Activated naive CD8-positive, alpha-beta T cell treated with anti-CD3 and anti-CD28 coated beads, Interleukin-2, amount 10 ng/mL, durations not matched to agents 7 days and 5 days (primary cell): ENCODE data around the gene LRRC45. TPM values are rescaled to one million over a fixed set of nuclear protein-coding genes. Genes with fewer than 3 reads are reported as not detected.
"Not testable (repeated sequence)": the region's sequence is repeated elsewhere in the genome, so short reads cannot be mapped to it uniquely, and the experiment has no call there.

Experiments
- ATAC-seq: fragments of 150-1000 bp; cut with Tn5 transposase; one replicate; pipeline ENCODE4 v1.10.0; 2021; ENCODE audit warnings: low read depth, moderate library complexity
- POLR2A ChIA-PET: fragments of 350-600 bp; sonication (Branson Sonifier 250); formaldehyde crosslinking; loops from one replicate; lab custom pipeline; 2021; ENCODE audit warnings: antibody characterized with exemption; lab: Charles Lee
- DNase-seq: peaks from one replicate; pipeline ENCODE4 v3.0.0; 2021
- H3K27ac Mint-ChIP-seq: one replicate; pipeline ENCODE4 v1.8.0; 2022; ENCODE audit warnings: mild to moderate bottlenecking, mixed read lengths
- H3K27me3 Mint-ChIP-seq: one replicate; pipeline ENCODE4 v1.8.0; 2022; ENCODE audit warnings: mild to moderate bottlenecking, moderate library complexity, mixed read lengths
- H3K36me3 Mint-ChIP-seq: one replicate; pipeline ENCODE4 v1.8.0; 2021; ENCODE audit warnings: mild to moderate bottlenecking, mixed read lengths
- H3K4me1 Mint-ChIP-seq: one replicate; pipeline ENCODE4 v1.8.0; 2021; ENCODE audit warnings: mixed read lengths
- H3K4me3 Mint-ChIP-seq: one replicate; pipeline ENCODE4 v1.8.0; 2022; ENCODE audit warnings: mild to moderate bottlenecking, moderate library complexity, mixed read lengths
- H3K9me3 Mint-ChIP-seq: one replicate; pipeline ENCODE4 v1.8.0; 2021; ENCODE audit warnings: mixed read lengths
- total RNA-seq, 2 experiments: library from RNA; stranded (reverse); gene quantifications; one replicate each; pipeline ENCODE4 v1.2.3, GENCODE V29; 2021

The LRRC45 gene
- 10 to 100 TPM; 41.6 to 45.1 TPM for total RNA-seq

DNA sequence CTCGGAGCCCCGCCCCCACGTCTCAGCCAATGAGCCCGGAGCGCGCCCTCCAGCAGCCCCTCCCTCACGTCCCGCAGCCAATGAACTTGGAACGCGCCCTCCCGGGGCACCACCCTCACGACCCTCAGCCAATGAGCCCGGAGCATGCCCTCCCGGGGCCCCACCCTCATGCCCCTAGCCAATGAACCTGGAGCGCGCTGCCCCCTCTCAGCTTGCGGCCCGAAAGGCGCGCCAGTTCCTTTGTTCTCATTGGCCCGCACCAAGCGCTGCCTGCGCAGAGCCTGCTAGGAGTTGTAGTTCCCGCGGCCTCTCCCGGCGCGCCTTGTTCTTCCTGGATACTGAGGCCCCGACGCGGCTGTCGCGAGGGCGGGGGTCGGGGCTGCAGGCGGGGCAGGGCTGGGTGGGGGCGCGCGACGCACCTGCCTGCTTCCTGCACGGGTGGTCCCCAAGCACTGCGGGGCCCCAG is at the start of gene LRRC45:
Gene LRRC45 (plus strand): TSS at position 325 of the 466 bp plus-strand sequence. CDS start 339 bp downstream, outside the sequence.
- Mint-ChIP-seq H3K27me3 (no peaks in the 10 kb centered on the region), H3K9me3 (no peaks in the 10 kb centered on the region), H3K36me3 (no peaks in the 10 kb centered on the region), H3K4me1 (peaks cover 19% of the 10 kb centered on the region), H3K27ac (peak within 1 kb of the TSS; percentile 72), H3K4me3 (peak within 1 kb of the TSS; percentile 86)
- POLR2A ChIA-PET: interaction anchor here (0.7 to 5.7 kb wide), 15 partner anchors 8 to 206 kb away, joined by 3 to 39 read pairs (median 4); partner anchors contain the start of genes ANAPC11, ASPSCR1, DCXR and FASN
- ATAC-seq: peak; percentile 94
- DNase-seq: peak; percentile 100

DNA sequence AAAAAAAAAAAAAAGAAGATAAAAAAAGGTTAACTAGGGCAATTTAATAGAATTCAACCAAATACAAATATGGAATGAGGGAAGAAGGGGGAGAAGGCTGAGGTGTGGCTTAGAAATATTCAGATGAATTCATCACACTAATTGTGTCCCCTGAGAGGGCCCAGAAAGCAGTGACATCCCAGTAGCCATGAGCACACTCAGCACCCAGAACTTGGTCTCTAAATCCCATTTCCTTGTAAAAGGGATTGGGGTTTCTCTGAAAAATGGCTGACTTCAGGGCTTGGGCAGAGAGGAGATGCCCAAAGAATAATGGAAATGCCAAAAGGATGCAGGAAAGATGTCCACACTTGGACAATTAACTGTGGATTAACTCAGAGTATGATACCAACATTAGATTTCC is 49.7 kb upstream of the LRRC45 start:
- Mint-ChIP-seq H3K27ac (no peak overlapping the region), H3K9me3 (no peaks in the 10 kb centered on the region), H3K27me3 (peaks cover 9% of the 10 kb centered on the region), H3K36me3 (peaks cover 3% of the 10 kb centered on the region), H3K4me3 (no peak overlapping the region), H3K4me1 (peaks cover 12% of the 10 kb centered on the region)
- POLR2A ChIA-PET: no interaction called here
- DNase-seq: no peak
- ATAC-seq: no peak

DNA sequence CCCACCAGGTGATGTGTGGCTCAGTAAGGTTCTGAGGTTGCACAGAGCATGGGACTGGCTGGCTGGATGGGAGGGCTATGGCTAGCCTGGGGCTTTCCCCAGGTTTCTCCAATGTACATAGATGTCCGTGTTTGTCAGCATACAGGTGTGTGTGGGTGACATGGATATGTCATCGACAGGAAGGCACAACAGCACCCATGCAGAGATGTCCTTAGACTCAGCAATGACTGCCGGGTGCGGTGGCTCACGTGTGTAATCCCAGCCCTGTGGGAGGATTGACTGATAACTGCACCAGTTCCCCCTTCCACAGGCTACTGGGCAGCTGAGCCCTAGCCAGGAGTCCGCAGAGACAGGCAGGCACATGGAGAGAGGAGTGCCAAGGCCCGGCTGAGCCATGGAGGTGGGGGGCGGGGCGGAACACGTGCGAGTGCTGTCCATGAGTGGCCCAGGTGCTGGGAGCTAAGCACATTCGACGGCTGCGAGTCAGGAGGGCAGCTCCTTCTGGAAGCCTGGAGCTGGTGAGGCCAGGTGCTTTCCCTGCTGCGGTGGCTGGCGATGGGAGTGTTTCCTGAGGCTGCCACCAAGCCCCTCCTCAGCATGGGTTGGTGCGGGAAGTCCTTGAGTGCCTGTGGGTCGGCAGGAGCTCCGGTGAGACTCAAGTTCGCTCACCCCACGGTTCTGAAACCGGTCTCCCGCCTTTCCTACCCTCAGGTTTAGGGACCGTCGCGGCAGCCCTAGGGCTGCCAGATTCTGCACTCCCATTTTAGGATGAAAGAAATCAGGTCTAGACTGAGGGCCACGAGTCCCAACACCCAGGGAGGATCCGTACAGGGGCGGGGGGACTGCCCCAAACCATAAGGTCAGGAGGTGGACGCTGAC is 46.5 kb upstream of the LRRC45 start:
- Mint-ChIP-seq H3K27me3 (peaks cover 13% of the 10 kb centered on the region), H3K4me1 (peaks cover 28% of the 10 kb centered on the region), H3K27ac (peak overlapping the region; percentile 99), H3K9me3 (no peaks in the 10 kb centered on the region), H3K4me3 (peak overlapping the region; percentile 97), H3K36me3 (peaks cover 11% of the 10 kb centered on the region)
- peak; percentile 22 for ATAC-seq
- DNase-seq: peak; percentile 52
- POLR2A ChIA-PET: interaction anchor here (1.2 to 3.0 kb wide), 2 partner anchors 9 to 46 kb away, joined by 7 to 31 read pairs; partner anchors contain the start of genes CENPX and LRRC45

DNA sequence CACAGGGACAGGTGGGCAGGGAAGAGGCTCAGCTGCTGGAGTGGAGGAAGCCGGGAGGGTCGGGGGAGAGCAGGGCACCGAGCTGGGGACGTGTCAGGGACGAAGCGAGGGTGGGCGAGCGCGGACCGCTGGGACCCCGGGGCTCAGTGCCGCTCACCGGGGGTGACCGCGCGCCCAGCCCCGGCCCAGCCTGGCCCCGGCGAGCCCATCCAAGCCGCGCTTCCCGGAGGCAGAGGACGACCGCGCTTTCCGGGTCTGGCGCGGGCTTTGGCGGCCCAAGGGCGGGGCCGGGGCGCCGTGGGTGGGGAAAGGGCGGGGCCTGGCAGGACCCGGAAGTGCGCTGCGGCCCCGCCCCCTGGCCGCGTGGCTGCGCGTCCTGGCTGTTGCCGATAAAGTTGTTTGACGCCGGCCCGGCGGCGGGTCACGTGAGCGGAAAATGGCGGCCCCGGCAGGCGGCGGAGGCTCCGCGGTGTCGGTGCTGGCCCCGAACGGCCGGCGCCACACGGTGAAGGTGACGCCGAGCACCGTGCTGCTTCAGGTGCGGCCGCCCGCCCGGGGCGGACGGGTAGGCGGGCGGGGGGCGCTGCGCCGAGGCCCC is 45.8 kb upstream of the LRRC45 start, which contains the start of gene ASPSCR1:
Gene ASPSCR1 (plus strand): TSS at position 419 of the 598 bp plus-strand sequence. CDS start 18 bp downstream, at position 437.
- H3K4me3 Mint-ChIP-seq: peak within 1 kb of the TSS; percentile 97
- H3K27me3 Mint-ChIP-seq: peaks cover 10% of the 10 kb centered on the region
- peaks cover 11% of the 10 kb centered on the region for H3K36me3 Mint-ChIP-seq
- no peaks in the 10 kb centered on the region for H3K9me3 Mint-ChIP-seq
- DNase-seq (peak; percentile 98), ATAC-seq (peak; percentile 72)
- H3K4me1 Mint-ChIP-seq: peaks cover 28% of the 10 kb centered on the region
- POLR2A ChIA-PET: interaction anchor here (1.0 to 3.0 kb wide), 3 partner anchors 9 to 46 kb away, joined by 3 to 31 read pairs (median 7); partner anchors contain the start of genes CENPX and LRRC45
- peak within 1 kb of the TSS; percentile 99 for H3K27ac Mint-ChIP-seq

DNA sequence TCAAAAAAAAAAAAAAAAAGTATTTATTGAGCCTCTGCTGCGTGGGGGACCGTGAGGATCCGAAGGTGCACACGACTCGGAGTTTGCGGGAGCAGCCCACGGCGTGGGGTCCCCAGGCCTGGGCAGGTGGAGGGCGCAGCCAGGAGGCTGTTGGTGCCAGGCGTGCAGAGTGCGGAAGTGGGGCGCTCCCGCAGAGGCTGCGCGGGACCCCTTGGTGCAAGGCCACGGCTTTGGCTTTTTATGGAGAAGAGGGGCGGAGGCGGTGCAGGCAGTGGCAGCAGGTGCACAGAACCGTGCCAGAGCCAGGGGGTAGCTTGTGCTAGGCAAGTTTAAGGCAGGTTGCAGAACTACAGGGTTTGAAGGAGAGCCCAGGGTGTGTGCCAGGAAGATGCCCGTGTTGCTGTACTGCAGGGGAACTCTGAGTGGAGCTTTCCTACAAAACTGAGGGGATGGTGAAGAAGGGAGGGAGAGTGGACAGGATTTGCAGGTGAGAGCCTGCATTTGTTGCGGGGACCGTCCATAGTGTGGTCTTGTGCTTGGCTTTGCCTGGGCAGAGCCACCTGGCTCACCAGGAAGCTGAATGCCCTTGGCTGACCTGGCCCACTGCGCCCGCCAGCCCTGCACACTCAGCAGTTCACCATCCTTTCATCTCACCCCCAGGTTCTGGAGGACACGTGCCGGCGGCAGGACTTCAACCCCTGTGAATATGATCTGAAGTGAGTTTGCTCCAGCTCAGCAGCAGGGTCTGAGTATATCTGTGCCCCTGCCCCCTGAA is 44.4 kb upstream of the LRRC45 start:
- peak overlapping the region; percentile 69 for H3K4me3 Mint-ChIP-seq
- no peaks in the 10 kb centered on the region for H3K9me3 Mint-ChIP-seq
- DNase-seq (no peak), ATAC-seq (no peak)
- H3K27ac Mint-ChIP-seq: peak overlapping the region; percentile 67
- peaks cover 28% of the 10 kb centered on the region for H3K4me1 Mint-ChIP-seq
- peaks cover 11% of the 10 kb centered on the region for H3K36me3 Mint-ChIP-seq
- H3K27me3 Mint-ChIP-seq: peaks cover 9% of the 10 kb centered on the region
- POLR2A ChIA-PET: interaction anchor here (0.7 to 3.0 kb wide), 5 partner anchors 11 to 44 kb away, joined by 3 to 31 read pairs (median 6); partner anchors contain the start of genes CENPX and LRRC45

DNA sequence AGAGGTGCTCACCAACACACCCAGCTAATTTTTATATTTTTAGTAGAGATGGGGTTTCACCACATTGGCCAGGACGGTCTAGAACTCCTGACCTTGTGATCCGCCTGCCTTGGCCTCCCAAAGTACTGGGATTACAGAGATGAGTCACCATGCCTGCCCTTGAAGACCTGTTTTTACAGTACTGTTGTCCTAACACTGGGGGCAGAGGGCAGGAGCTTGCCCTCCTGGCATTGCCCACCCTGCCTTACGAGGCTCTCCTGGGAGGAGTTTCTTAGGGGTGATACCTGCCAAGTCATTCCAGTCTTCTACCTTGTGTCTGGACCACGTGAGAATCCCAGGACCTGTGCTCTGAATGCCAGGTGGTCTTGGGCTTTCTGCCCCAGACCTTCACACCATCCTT is 43.0 kb upstream of the LRRC45 start:
- H3K4me3 Mint-ChIP-seq: no peak overlapping the region
- peaks cover 4% of the 10 kb centered on the region for H3K27me3 Mint-ChIP-seq
- H3K9me3 Mint-ChIP-seq: no peaks in the 10 kb centered on the region
- DNase-seq (no peak), ATAC-seq (no peak)
- peaks cover 15% of the 10 kb centered on the region for H3K36me3 Mint-ChIP-seq
- POLR2A ChIA-PET: no interaction called here
- H3K4me1 Mint-ChIP-seq: peaks cover 28% of the 10 kb centered on the region
- peak overlapping the region; percentile 18 for H3K27ac Mint-ChIP-seq

DNA sequence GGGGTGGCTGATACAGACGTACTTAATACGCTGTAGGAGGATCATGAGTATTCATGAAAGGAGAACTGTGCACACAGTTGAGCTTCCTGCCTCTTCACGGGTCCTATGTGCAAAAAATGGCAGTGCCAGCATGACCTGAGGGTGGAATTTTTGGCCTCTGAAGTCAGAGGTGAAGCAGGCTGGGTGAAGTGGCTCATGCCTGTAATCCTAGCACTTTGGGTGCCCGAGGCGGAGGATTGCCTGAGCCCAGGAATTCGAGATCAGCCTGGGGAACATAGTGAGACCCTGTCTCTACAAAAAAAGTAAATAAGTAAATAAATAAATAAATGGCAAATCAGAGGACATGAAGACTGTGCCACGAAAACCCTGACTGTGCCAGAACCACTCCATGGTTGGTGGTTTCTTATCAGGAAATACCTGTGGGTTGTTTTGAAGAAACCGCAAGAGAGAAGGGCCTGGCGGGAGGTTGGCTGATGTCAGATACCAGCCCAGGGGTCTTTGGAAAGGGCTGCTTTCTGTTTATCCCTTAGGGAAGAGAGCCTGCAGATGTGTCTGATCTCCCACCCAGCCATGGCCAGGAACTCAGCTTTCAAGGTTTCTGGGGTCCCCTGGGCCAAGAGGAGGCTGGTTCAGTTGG is 42.3 kb upstream of the LRRC45 start:
- H3K27ac Mint-ChIP-seq: no peak overlapping the region
- H3K9me3 Mint-ChIP-seq: no peaks in the 10 kb centered on the region
- ATAC-seq (no peak), DNase-seq (no peak)
- peaks cover 18% of the 10 kb centered on the region for H3K36me3 Mint-ChIP-seq
- H3K4me1 Mint-ChIP-seq: peaks cover 28% of the 10 kb centered on the region
- peaks cover 4% of the 10 kb centered on the region for H3K27me3 Mint-ChIP-seq
- POLR2A ChIA-PET: no interaction called here
- no peak overlapping the region for H3K4me3 Mint-ChIP-seq

DNA sequence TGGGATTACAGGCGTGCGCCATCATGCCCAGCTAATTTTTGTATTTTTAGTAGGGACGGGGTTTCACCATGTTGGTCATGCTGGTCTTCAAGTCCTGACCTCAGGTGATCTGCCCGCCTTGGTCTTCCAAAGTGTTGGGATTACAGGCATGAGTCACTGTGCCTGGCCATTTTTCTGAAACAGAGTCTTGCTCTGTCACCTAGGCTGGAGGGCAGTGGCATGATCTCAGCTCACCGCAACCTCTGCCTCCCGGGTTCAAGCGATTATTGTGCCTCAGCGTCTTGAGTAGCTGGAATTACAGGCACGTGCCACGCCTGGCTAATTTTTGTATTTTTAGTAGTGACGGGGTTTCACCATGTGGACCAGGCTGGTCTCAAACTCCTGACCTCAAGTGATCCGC is 41.6 kb upstream of the LRRC45 start:
- H3K27ac Mint-ChIP-seq, DNase-seq, H3K4me3 Mint-ChIP-seq, ATAC-seq, H3K27me3 Mint-ChIP-seq, H3K9me3 Mint-ChIP-seq, POLR2A ChIA-PET: not testable (repeated sequence)
- peaks cover 25% of the 10 kb centered on the region for H3K4me1 Mint-ChIP-seq
- peaks cover 19% of the 10 kb centered on the region for H3K36me3 Mint-ChIP-seq

DNA sequence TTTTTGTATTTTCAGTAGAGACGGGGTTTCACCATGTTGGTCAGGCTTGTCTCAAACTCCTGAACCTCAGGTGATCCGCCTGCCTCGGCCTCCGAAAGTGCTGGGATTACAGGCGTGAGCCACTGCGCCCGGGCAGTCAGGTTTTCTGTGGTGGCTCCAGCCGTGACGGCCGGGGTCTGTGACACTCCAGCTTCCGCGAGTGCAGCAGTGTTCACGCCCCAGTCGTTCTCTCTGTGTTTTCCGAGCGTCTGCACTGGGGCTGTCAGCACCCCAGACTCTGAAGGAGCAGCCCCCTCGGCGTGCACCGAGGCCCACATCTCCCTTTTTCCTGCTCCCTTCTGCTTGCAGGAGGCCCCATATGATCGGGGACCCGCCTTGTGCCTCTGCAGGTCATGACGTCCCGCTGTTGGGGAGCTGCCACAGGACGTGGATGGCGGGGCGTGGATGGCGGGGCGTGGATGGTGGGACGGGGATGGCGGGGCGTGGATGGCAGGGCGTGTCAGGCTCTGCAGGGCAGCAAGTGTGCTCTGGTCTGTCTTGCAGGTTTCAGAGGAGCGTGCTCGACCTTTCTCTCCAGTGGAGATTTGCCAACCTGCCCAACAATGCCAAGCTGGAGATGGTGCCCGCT is 40.0 kb upstream of the LRRC45 start:
- Mint-ChIP-seq H3K4me1 (peaks cover 24% of the 10 kb centered on the region), H3K9me3 (no peaks in the 10 kb centered on the region), H3K4me3 (no peak overlapping the region), H3K27me3 (peaks cover 4% of the 10 kb centered on the region), H3K27ac (no peak overlapping the region), H3K36me3 (peaks cover 20% of the 10 kb centered on the region)
- DNase-seq (no peak), ATAC-seq (no peak)
- POLR2A ChIA-PET: no interaction called here

DNA sequence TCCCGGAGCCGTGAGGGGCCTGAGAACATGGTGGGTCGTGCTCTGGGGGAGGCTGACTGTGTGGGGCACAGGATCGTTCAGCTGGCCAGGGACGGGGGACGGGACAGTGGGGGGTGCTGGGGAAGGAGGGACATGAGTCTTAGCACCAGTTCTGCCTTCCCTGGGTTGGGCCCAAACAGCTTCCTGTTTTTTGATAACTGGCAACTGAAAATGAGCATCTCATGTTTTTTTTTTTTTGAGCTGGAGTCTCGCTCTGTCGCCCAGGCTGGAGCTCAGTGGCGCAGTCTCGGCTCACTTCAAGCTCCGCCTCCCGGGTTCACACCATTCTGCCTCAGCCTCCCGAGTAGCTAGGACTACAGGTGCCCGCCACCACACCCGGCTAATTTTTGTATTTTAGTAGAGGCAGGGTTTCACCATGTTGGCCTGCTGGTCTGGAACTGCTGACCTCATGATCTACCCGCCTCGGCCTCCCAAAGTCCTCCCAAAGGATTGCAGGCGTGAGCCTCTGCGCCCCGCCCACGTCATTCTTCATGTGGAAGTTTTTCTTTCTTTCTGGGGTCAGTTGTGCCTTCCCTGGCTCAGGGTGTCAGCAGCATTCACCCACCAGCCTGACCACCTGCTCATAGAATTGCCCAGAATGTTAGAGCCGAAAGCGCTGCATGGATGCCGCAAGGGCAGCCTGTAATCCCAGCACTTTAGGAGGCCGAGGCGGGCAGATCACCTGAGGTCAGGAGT is 39.3 kb upstream of the LRRC45 start:
- Mint-ChIP-seq H3K9me3 (no peaks in the 10 kb centered on the region), H3K4me3 (no peak overlapping the region), H3K4me1 (peaks cover 21% of the 10 kb centered on the region), H3K27ac (no peak overlapping the region), H3K36me3 (peaks cover 19% of the 10 kb centered on the region), H3K27me3 (peaks cover 4% of the 10 kb centered on the region)
- DNase-seq: no peak
- POLR2A ChIA-PET: interaction anchor here (0.7 kb wide), 1 partner anchor 945 kb away, joined by 3 read pairs; no protein-coding TSS in a partner anchor
- no peak for ATAC-seq

DNA sequence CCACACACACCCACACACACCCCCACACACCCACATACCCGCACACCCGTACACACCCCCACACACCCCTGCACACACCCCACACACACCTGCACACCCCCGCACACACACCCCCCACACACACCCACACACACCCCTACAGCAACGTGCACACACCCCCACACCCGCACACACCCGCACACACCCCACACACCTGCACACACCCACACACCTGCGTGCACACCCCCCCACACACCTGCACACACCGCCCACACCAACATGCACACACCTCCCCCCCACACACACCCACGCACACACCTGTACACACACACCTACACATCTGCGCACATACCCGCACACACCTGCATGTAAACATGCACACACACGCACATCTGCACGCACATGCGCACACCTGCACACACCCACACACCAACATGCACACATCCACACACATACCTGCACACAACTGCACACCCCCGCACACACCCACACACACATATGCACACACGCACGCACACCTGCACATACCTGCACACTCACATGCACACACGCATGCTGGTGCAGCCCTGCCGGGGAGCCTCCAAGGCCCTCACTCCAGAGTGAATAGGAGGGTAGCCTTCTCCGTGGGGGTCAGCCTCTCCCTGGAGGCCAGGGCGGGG is 38.2 kb upstream of the LRRC45 start:
- Mint-ChIP-seq H3K27me3 (peaks cover 4% of the 10 kb centered on the region), H3K4me1 (peaks cover 15% of the 10 kb centered on the region), H3K27ac (no peak overlapping the region), H3K9me3 (no peaks in the 10 kb centered on the region), H3K4me3 (no peak overlapping the region), H3K36me3 (peaks cover 15% of the 10 kb centered on the region)
- POLR2A ChIA-PET: no interaction called here
- no peak for DNase-seq
- ATAC-seq: no peak
